ENCODE measurements around the gene ANKRD11.

ANKRD11 gene

GRCh38 chr16:89519881-89520280, 29.5 kb upstream of the ANKRD11 start:
- no peak for TF ChIP-seq CTCF (IDR thresholded peaks at IDR 0.05; ENCODE audit: borderline replicate concordance, insufficient read depth, low read depth, low read length)
- H3K4me3 ChIP-seq (ENCODE audit: low read depth, low read length) = no peak overlapping the region

GRCh38 chr16:89517128-89517527, 26.8 kb upstream of the ANKRD11 start:
- no peak for TF ChIP-seq CTCF (IDR thresholded peaks at IDR 0.05; ENCODE audit: borderline replicate concordance, insufficient read depth, low read depth, low read length)
- H3K4me3 ChIP-seq (ENCODE audit: low read depth, low read length) = no peak overlapping the region

GRCh38 chr16:89512453-89512852, 22.1 kb upstream of the ANKRD11 start:
- no peak overlapping the region for H3K4me3 ChIP-seq (ENCODE audit: low read depth, low read length)
- no peak for TF ChIP-seq CTCF (IDR thresholded peaks at IDR 0.05; ENCODE audit: borderline replicate concordance, insufficient read depth, low read depth, low read length)

- no peak for TF ChIP-seq CTCF (IDR thresholded peaks at IDR 0.05; ENCODE audit: borderline replicate concordance, insufficient read depth, low read depth, low read length)
- no peak overlapping the region for H3K4me3 ChIP-seq (ENCODE audit: low read depth, low read length)
Observed at GRCh38 chr16:89511374-89511773, 21.0 kb upstream of the ANKRD11 start.

- H3K4me3 ChIP-seq (ENCODE audit: low read depth, low read length) = no peak overlapping the region
- no peak for TF ChIP-seq CTCF (IDR thresholded peaks at IDR 0.05; ENCODE audit: borderline replicate concordance, insufficient read depth, low read depth, low read length)
Observed at GRCh38 chr16:89510526-89510925, 20.2 kb upstream of the ANKRD11 start.

GRCh38 chr16:89507834-89508590, 17.7 kb upstream of the ANKRD11 start, which contains the start of gene SPG7:
TSS of gene SPG7 (plus strand) at chr16:89508403. CDS start at chr16:89508418, 15 bp downstream.
- H3K4me3 ChIP-seq (ENCODE audit: low read depth, low read length) = peak within 1 kb of the TSS; percentile 95
- no peak for TF ChIP-seq CTCF (IDR thresholded peaks at IDR 0.05; ENCODE audit: borderline replicate concordance, insufficient read depth, low read depth, low read length)

GRCh38 chr16:89507214-89507833, 17.0 kb upstream of the ANKRD11 start:
- H3K4me3 ChIP-seq (ENCODE audit: low read depth, low read length) = peak overlapping the region; percentile 95
- no peak for TF ChIP-seq CTCF (IDR thresholded peaks at IDR 0.05; ENCODE audit: borderline replicate concordance, insufficient read depth, low read depth, low read length)
